Hematopoietic multipotent progenitor cell (in vitro differentiated cells): Measurements from ENCODE around the gene ADAMTSL1. TPM values are rescaled to one million over a fixed set of nuclear protein-coding genes. Genes with fewer than 3 reads are reported as not detected.
"Not testable (repeated sequence)": the region's sequence is repeated elsewhere in the genome, so short reads cannot be mapped to it uniquely, and the experiment has no call there.

Experiments
- DNase-seq, 3 donors: peaks; one replicate each; pipeline ENCODE4 v3.0.0-alpha.2; 2011 to 2015; ENCODE audit warnings: low read depth in 2 of 3, low spot score in 2 of 3
- total RNA-seq: library from RNA; depleted of rRNA; stranded (reverse); fragments of >200 nt; gene quantifications from one replicate; pipeline ENCODE4 v1.2.3, GENCODE V29; 2012

Gene ADAMTSL1
- total RNA-seq, 1 donor = under 0.01 TPM

GRCh38 chr9:18921366-18922075 is 447.6 kb downstream of the ADAMTSL1 start:
- no peak for DNase-seq

- no peak for DNase-seq
These were observed 448.4 kb downstream of the ADAMTSL1 start for GRCh38 chr9:18922161-18922885.

- DNase-seq = no peak
These were observed 449.2 kb downstream of the ADAMTSL1 start for GRCh38 chr9:18923167-18923566.

GRCh38 chr9:18923671-18924430 is 449.9 kb downstream of the ADAMTSL1 start:
- DNase-seq = no peak

- DNase-seq = no peak
These were observed 451.9 kb downstream of the ADAMTSL1 start for GRCh38 chr9:18925880-18926279.

GRCh38 chr9:18926513-18926912 is 452.6 kb downstream of the ADAMTSL1 start:
- no peak for DNase-seq

GRCh38 chr9:18928711-18929110 is 454.8 kb downstream of the ADAMTSL1 start:
- no peak for DNase-seq

GRCh38 chr9:18930611-18931010 is 456.7 kb downstream of the ADAMTSL1 start:
- not testable (repeated sequence) for DNase-seq

- DNase-seq = no peak
These were observed 461.6 kb downstream of the ADAMTSL1 start for GRCh38 chr9:18935541-18935940.

- DNase-seq = no peak
These were observed 462.3 kb downstream of the ADAMTSL1 start for GRCh38 chr9:18936094-18936871.

- DNase-seq = no peak
These were observed 466.0 kb downstream of the ADAMTSL1 start for GRCh38 chr9:18939943-18940342.

- no peak for DNase-seq
These were observed 467.2 kb downstream of the ADAMTSL1 start for GRCh38 chr9:18941060-18941740.

- no peak for DNase-seq
These were observed 468.8 kb downstream of the ADAMTSL1 start for GRCh38 chr9:18942801-18943200.

- DNase-seq = peak in 1 of 3 donors; percentile 28
These were observed 474.0 kb downstream of the ADAMTSL1 start for GRCh38 chr9:18947892-18948339.

GRCh38 chr9:18951936-18952335 is 478.0 kb downstream of the ADAMTSL1 start:
- DNase-seq = no peak

GRCh38 chr9:18955626-18956025 is 481.7 kb downstream of the ADAMTSL1 start:
- DNase-seq = no peak
